Measurements from ENCODE around the gene AVPR1A.

AVPR1A gene

GRCh38 chr12:63098851-63099250 is 52.1 kb downstream of the AVPR1A start:
- no peak overlapping the region for H2BK12ac ChIP-seq (ENCODE audit: low read length in 2 of 2)
- H3K9me3 ChIP-seq (ENCODE audit: control insufficient read depth, low read length) = no peaks in the 10 kb centered on the region
- no peak overlapping the region for H4K91ac ChIP-seq (ENCODE audit: low read length)
- DNase-seq = no peak
- H3K4ac ChIP-seq (ENCODE audit: low read depth in 1 of 2, low read length in 2 of 2) = no peak overlapping the region
- no peaks in the 10 kb centered on the region for H3K79me1 ChIP-seq (replicated peaks; ENCODE audit: low read length, poor library complexity, severe bottlenecking)
- 84% methylated on average over 2 of the region's 2 CpGs for WGBS
- H3K18ac ChIP-seq (ENCODE audit: low read depth in 1 of 2, low read length in 2 of 2) = no peak overlapping the region
- no peak overlapping the region for H3K14ac ChIP-seq (ENCODE audit: low read length in 2 of 2)
- H3K27me3 ChIP-seq (ENCODE audit: control insufficient read depth in 1 of 2, insufficient read depth in 1 of 2, low read length in 2 of 2) = peaks cover 0 to 23% of the 10 kb centered on the region in 2 experiments
- H3K27ac ChIP-seq (ENCODE audit: low read length, poor library complexity, severe bottlenecking) = no peak overlapping the region
- no peak overlapping the region for H4K8ac ChIP-seq (ENCODE audit: low read length)
- no peak overlapping the region for H3K4me3 ChIP-seq (ENCODE audit: insufficient read depth in 1 of 2, low read depth in 1 of 2, low read length in 2 of 2)
- H2BK5ac ChIP-seq (ENCODE audit: low read depth, low read length, poor library complexity, severe bottlenecking) = no peak overlapping the region
- H3K36me3 ChIP-seq (ENCODE audit: control insufficient read depth in 1 of 2, insufficient read depth in 2 of 2, low read depth in 1 of 2, low read length in 2 of 2) = no peaks in the 10 kb centered on the region
- H3K4me2 ChIP-seq (ENCODE audit: low read length, poor library complexity, severe bottlenecking) = no peak overlapping the region
- no peak overlapping the region for H2AK5ac ChIP-seq (ENCODE audit: low read length, severe bottlenecking)
- H2AFZ ChIP-seq (ENCODE audit: low read depth, low read length) = no peak overlapping the region
- H2BK15ac ChIP-seq (ENCODE audit: low read depth, poor library complexity, severe bottlenecking) = no peak overlapping the region
- no peak overlapping the region for H3K9ac ChIP-seq (ENCODE audit: low read length)
- H3K4me1 ChIP-seq (ENCODE audit: control insufficient read depth, insufficient read depth, low read depth, low read length) = no peaks in the 10 kb centered on the region
- no peak overlapping the region for H2BK120ac ChIP-seq (ENCODE audit: low read depth, low read length)
- no peak overlapping the region for H3K23ac ChIP-seq (ENCODE audit: low read length in 2 of 2)

GRCh38 chr12:63095369-63095980 is 55.5 kb downstream of the AVPR1A start:
- no peaks in the 10 kb centered on the region for H3K79me1 ChIP-seq (replicated peaks; ENCODE audit: low read length, poor library complexity, severe bottlenecking)
- no peak overlapping the region for H2AK5ac ChIP-seq (ENCODE audit: low read length, severe bottlenecking)
- no peak overlapping the region for H3K14ac ChIP-seq (ENCODE audit: low read length in 2 of 2)
- H4K8ac ChIP-seq (ENCODE audit: low read length) = no peak overlapping the region
- no peak overlapping the region for H3K23ac ChIP-seq (ENCODE audit: low read length in 2 of 2)
- no peak overlapping the region for H2BK120ac ChIP-seq (ENCODE audit: low read depth, low read length)
- H3K27me3 ChIP-seq (ENCODE audit: control insufficient read depth in 1 of 2, insufficient read depth in 1 of 2, low read length in 2 of 2) = peaks cover 0 to 29% of the 10 kb centered on the region in 2 experiments
- H2BK5ac ChIP-seq (ENCODE audit: low read depth, low read length, poor library complexity, severe bottlenecking) = no peak overlapping the region
- H3K9ac ChIP-seq (ENCODE audit: low read length) = no peak overlapping the region
- H3K4me2 ChIP-seq (ENCODE audit: low read length, poor library complexity, severe bottlenecking) = no peak overlapping the region
- no peak overlapping the region for H3K18ac ChIP-seq (ENCODE audit: low read depth in 1 of 2, low read length in 2 of 2)
- H3K4ac ChIP-seq (ENCODE audit: low read depth in 1 of 2, low read length in 2 of 2) = no peak overlapping the region
- no peak overlapping the region for H2BK15ac ChIP-seq (ENCODE audit: low read depth, poor library complexity, severe bottlenecking)
- WGBS = 84% methylated on average over 7 of the region's 7 CpGs
- H4K91ac ChIP-seq (ENCODE audit: low read length) = no peak overlapping the region
- no peak overlapping the region for H3K4me3 ChIP-seq (ENCODE audit: insufficient read depth in 1 of 2, low read depth in 1 of 2, low read length in 2 of 2)
- DNase-seq = no peak
- H3K9me3 ChIP-seq (ENCODE audit: control insufficient read depth, low read length) = no peaks in the 10 kb centered on the region
- H2BK12ac ChIP-seq (ENCODE audit: low read length in 2 of 2) = no peak overlapping the region
- H3K27ac ChIP-seq (ENCODE audit: low read length, poor library complexity, severe bottlenecking) = no peak overlapping the region
- H3K4me1 ChIP-seq (ENCODE audit: control insufficient read depth, insufficient read depth, low read depth, low read length) = no peaks in the 10 kb centered on the region
- H3K36me3 ChIP-seq (ENCODE audit: control insufficient read depth in 1 of 2, insufficient read depth in 2 of 2, low read depth in 1 of 2, low read length in 2 of 2) = no peaks in the 10 kb centered on the region
- no peak overlapping the region for H2AFZ ChIP-seq (ENCODE audit: low read depth, low read length)

GRCh38 chr12:63093711-63094110 is 57.3 kb downstream of the AVPR1A start:
- H3K4me1 ChIP-seq (ENCODE audit: control insufficient read depth, insufficient read depth, low read depth, low read length) = no peaks in the 10 kb centered on the region
- H4K91ac ChIP-seq (ENCODE audit: low read length) = no peak overlapping the region
- peaks cover 0 to 31% of the 10 kb centered on the region in 2 experiments for H3K27me3 ChIP-seq (ENCODE audit: control insufficient read depth in 1 of 2, insufficient read depth in 1 of 2, low read length in 2 of 2)
- no peak overlapping the region for H2AFZ ChIP-seq (ENCODE audit: low read depth, low read length)
- no peak overlapping the region for H2BK15ac ChIP-seq (ENCODE audit: low read depth, poor library complexity, severe bottlenecking)
- WGBS = 93% methylated on average over 1 of the region's 2 CpGs
- no peaks in the 10 kb centered on the region for H3K36me3 ChIP-seq (ENCODE audit: control insufficient read depth in 1 of 2, insufficient read depth in 2 of 2, low read depth in 1 of 2, low read length in 2 of 2)
- H3K4ac ChIP-seq (ENCODE audit: low read depth in 1 of 2, low read length in 2 of 2) = no peak overlapping the region
- no peak overlapping the region for H3K27ac ChIP-seq (ENCODE audit: low read length, poor library complexity, severe bottlenecking)
- H4K8ac ChIP-seq (ENCODE audit: low read length) = no peak overlapping the region
- H2AK5ac ChIP-seq (ENCODE audit: low read length, severe bottlenecking) = no peak overlapping the region
- no peak for DNase-seq
- no peak overlapping the region for H2BK5ac ChIP-seq (ENCODE audit: low read depth, low read length, poor library complexity, severe bottlenecking)
- H3K9ac ChIP-seq (ENCODE audit: low read length) = no peak overlapping the region
- H2BK12ac ChIP-seq (ENCODE audit: low read length in 2 of 2) = no peak overlapping the region
- no peaks in the 10 kb centered on the region for H3K9me3 ChIP-seq (ENCODE audit: control insufficient read depth, low read length)
- no peak overlapping the region for H3K4me2 ChIP-seq (ENCODE audit: low read length, poor library complexity, severe bottlenecking)
- no peak overlapping the region for H3K14ac ChIP-seq (ENCODE audit: low read length in 2 of 2)
- H3K79me1 ChIP-seq (replicated peaks; ENCODE audit: low read length, poor library complexity, severe bottlenecking) = no peaks in the 10 kb centered on the region
- no peak overlapping the region for H2BK120ac ChIP-seq (ENCODE audit: low read depth, low read length)
- no peak overlapping the region for H3K23ac ChIP-seq (ENCODE audit: low read length in 2 of 2)
- H3K18ac ChIP-seq (ENCODE audit: low read depth in 1 of 2, low read length in 2 of 2) = no peak overlapping the region
- no peak overlapping the region for H3K4me3 ChIP-seq (ENCODE audit: insufficient read depth in 1 of 2, low read depth in 1 of 2, low read length in 2 of 2)

GRCh38 chr12:63093084-63093483 is 57.9 kb downstream of the AVPR1A start:
- Histone ChIP-seq H3K14ac (ENCODE audit: low read length in 2 of 2) (no peak overlapping the region), H2AFZ (ENCODE audit: low read depth, low read length) (no peak overlapping the region), H4K8ac (ENCODE audit: low read length) (no peak overlapping the region), H3K23ac (ENCODE audit: low read length in 2 of 2) (no peak overlapping the region), H3K36me3 (ENCODE audit: control insufficient read depth in 1 of 2, insufficient read depth in 2 of 2, low read depth in 1 of 2, low read length in 2 of 2) (no peaks in the 10 kb centered on the region), H2BK5ac (ENCODE audit: low read depth, low read length, poor library complexity, severe bottlenecking) (no peak overlapping the region), H2BK12ac (ENCODE audit: low read length in 2 of 2) (no peak overlapping the region), H3K4me3 (ENCODE audit: insufficient read depth in 1 of 2, low read depth in 1 of 2, low read length in 2 of 2) (no peak overlapping the region), H3K4ac (ENCODE audit: low read depth in 1 of 2, low read length in 2 of 2) (no peak overlapping the region), H3K27me3 (ENCODE audit: control insufficient read depth in 1 of 2, insufficient read depth in 1 of 2, low read length in 2 of 2) (peaks cover 0 to 27% of the 10 kb centered on the region in 2 experiments), H3K9ac (ENCODE audit: low read length) (no peak overlapping the region), H3K9me3 (ENCODE audit: control insufficient read depth, low read length) (no peaks in the 10 kb centered on the region), H3K4me1 (ENCODE audit: control insufficient read depth, insufficient read depth, low read depth, low read length) (no peaks in the 10 kb centered on the region), H3K27ac (ENCODE audit: low read length, poor library complexity, severe bottlenecking) (no peak overlapping the region), H4K91ac (ENCODE audit: low read length) (no peak overlapping the region), H3K4me2 (ENCODE audit: low read length, poor library complexity, severe bottlenecking) (no peak overlapping the region), H2BK15ac (ENCODE audit: low read depth, poor library complexity, severe bottlenecking) (no peak overlapping the region), H3K18ac (ENCODE audit: low read depth in 1 of 2, low read length in 2 of 2) (no peak overlapping the region), H2BK120ac (ENCODE audit: low read depth, low read length) (no peak overlapping the region), H2AK5ac (ENCODE audit: low read length, severe bottlenecking) (no peak overlapping the region), H3K79me1 (replicated peaks; ENCODE audit: low read length, poor library complexity, severe bottlenecking) (no peaks in the 10 kb centered on the region)
- 79% methylated on average over 2 of the region's 2 CpGs for WGBS
- DNase-seq = no peak

All from mesenchymal stem cell (in vitro differentiated cells and primary cell).